ENCODE data around the gene GABBR2. TPM values are rescaled to one million over a fixed set of nuclear protein-coding genes. Genes with fewer than 3 reads are reported as not detected.

Gene GABBR2
- 0.12 and 0.13 TPM in 2 replicates for total RNA-seq

DNA sequence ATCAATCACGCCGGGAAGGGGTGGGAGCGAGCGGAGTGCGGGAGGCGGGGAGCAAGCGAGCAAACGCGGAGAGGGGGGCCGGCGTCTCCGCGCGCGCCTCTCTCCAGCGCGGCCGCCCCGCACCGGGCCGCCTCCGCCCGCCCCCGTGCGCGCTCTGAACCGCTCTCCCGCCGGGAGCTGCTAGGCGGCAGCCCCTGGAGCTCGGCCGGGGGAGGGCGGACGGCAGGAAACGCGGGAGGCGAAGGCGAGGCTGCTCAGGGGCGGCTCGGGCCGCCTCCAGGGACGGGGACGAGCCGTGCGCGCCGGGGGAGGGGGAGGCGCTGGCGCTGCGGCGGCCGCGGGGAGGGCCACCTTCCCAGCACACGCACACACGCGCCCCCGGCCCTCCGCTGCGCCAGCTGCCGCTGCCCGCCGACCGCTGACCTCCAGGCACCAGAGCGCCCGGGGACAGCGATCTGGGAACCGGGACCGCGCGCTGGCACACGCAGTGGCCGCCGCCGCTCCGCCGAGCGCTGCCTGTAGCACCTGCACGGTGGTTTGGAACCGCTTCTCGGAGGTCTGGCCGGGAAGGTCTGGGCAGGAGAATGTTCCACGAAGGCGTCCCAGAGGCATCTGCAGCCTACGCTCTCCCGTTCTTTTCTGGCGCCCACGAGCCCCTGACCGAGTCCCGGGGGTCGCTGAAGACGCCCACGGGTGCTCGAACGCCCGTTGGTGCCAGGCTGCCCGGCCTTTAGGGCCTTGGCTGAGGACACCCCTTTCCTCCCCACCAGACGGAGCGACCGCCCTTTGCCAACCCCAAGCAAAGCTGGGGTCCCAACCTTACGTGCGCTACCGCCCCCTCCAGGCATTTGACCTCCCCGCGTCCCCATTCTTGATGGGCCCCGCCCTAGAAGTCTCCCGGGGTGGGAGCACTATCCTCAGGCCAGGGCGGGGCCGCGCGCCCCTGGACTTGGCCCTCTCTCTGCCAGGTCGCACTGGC lies at the start of gene GABBR2:
Gene GABBR2 (minus strand): TSS at position 3 of the 979 bp plus-strand sequence. CDS start 198 bp downstream, outside the sequence.

DNA sequence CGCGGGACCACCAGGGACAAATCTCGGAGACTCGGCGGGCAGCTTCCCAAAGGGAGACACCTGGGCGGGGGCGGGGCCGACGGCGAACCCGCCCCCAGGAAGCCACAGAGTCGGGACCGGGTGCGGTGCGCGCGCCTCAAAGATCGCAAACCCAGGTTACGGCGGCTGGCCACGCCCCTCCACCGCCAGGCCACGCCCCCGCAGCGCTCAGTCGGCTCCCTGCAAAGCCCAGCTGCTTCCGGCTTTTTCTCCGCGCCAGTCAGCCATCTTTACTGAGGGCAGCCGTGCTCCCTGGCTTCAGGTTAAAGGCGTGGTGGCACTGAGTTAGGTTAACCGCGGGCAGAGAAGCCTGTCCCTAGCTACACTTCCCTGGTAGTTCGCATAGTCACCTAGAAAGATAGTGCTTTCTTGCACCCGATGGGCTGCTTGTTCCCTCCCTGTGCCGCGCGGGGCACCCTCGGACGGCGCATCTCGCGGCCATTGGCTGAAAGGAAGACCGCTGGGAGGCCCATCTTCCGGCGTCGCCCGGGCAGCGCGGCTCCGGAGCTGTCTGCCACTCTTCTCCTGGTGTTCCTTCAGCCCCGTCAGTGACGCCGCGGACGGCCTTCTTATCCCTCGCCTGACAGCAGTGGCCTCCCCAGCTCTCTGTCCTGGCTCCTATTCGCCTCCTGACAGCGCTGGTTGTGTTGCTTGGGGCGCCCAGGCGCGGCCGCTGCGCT lies 453.0 kb downstream of the GABBR2 start, which contains the start of gene TBC1D2:
Gene TBC1D2 (minus strand): TSS at position 72 of the 719 bp plus-strand sequence. CDS start 108 bp downstream, outside the sequence.

Other genes with a start within 250 kb of the GABBR2 start
- 9.1 and 9.7 TPM in 2 replicates for gene ANKS6, start 87.6 kb upstream of the GABBR2 start, total RNA-seq
- gene GALNT12, start 98.7 kb upstream of the GABBR2 start, total RNA-seq: 9.6 and 12.9 TPM in 2 replicates
- gene COL15A1, start 235.0 kb upstream of the GABBR2 start, total RNA-seq: 2.6 and 2.7 TPM in 2 replicates